HT1080 (cell line): ENCODE measurements around the gene STAT1. TPM values are rescaled to one million over a fixed set of nuclear protein-coding genes. Genes with fewer than 3 reads are reported as not detected.
A peak's percentile ranks its signal among the peaks of the same experiment; 100 is the strongest.
"Not testable (repeated sequence)": the region's sequence is repeated elsewhere in the genome, so short reads cannot be mapped to it uniquely, and the experiment has no call there.

Experiments
- DNase-seq: peaks from one replicate; pipeline ENCODE4 v3.0.0-alpha.2; 2015; ENCODE audit warnings: low read depth
- total RNA-seq: library from RNA; depleted of rRNA; stranded (reverse); fragments of >200 nt; shearing (Covaris generic); gene quantifications from 2 replicates; pipeline ENCODE4 v1.2.3, GENCODE V29; 2014

The STAT1 gene
- total RNA-seq, 1 experiment from 2014 or later, result 30.7 TPM

GRCh38 chr2:190963088-190963487 is 50.9 kb downstream of the STAT1 start:
- no peak for DNase-seq

GRCh38 chr2:190961918-190962487 is 52.0 kb downstream of the STAT1 start:
- no peak for DNase-seq

- not testable (repeated sequence) for DNase-seq
These were observed 52.9 kb downstream of the STAT1 start for GRCh38 chr2:190961117-190961516.

GRCh38 chr2:190959911-190960788 is 53.8 kb downstream of the STAT1 start:
- no peak for DNase-seq

GRCh38 chr2:190953257-190953656 is 60.7 kb downstream of the STAT1 start:
- no peak for DNase-seq

GRCh38 chr2:190950566-190950991 is 63.4 kb downstream of the STAT1 start:
- DNase-seq, result no peak

- peak; percentile 73 for DNase-seq
These were observed 65.3 kb downstream of the STAT1 start for GRCh38 chr2:190948671-190949070.

- peak; percentile 68 for DNase-seq
These were observed 66.2 kb downstream of the STAT1 start for GRCh38 chr2:190947711-190948251.

- DNase-seq, result no peak
These were observed 66.8 kb downstream of the STAT1 start for GRCh38 chr2:190947141-190947540.

GRCh38 chr2:190943706-190944105 is 70.3 kb downstream of the STAT1 start:
- no peak for DNase-seq

GRCh38 chr2:190942697-190943096 is 71.3 kb downstream of the STAT1 start:
- DNase-seq, result no peak

- no peak for DNase-seq
These were observed 72.4 kb downstream of the STAT1 start for GRCh38 chr2:190941571-190941970.

GRCh38 chr2:190940454-190940853 is 73.5 kb downstream of the STAT1 start:
- DNase-seq, result no peak

GRCh38 chr2:190938771-190939335 is 75.1 kb downstream of the STAT1 start:
- no peak for DNase-seq

GRCh38 chr2:190935054-190935453 is 78.9 kb downstream of the STAT1 start:
- DNase-seq, result no peak

- DNase-seq, result no peak
These were observed 80.6 kb downstream of the STAT1 start for GRCh38 chr2:190933361-190933760.

GRCh38 chr2:190932514-190932913 is 81.5 kb downstream of the STAT1 start:
- DNase-seq, result no peak

GRCh38 chr2:190930411-190930810 is 83.6 kb downstream of the STAT1 start:
- DNase-seq, result no peak

GRCh38 chr2:190929919-190930318 is 84.1 kb downstream of the STAT1 start:
- DNase-seq, result no peak

GRCh38 chr2:190927301-190927700 is 86.7 kb downstream of the STAT1 start:
- no peak for DNase-seq

GRCh38 chr2:190922376-190922775 is 91.6 kb downstream of the STAT1 start:
- DNase-seq, result no peak

GRCh38 chr2:190920085-190920484 is 93.9 kb downstream of the STAT1 start:
- no peak for DNase-seq
